SK-N-MC (cell line): ENCODE measurements around the gene KIAA1217.

Experiments used
- EZH2 ChIP-seq: fragments of 200-600 bp; sonication (generic); IDR thresholded peaks from one replicate; pipeline ENCODE4 v1.6.1; 2017; ENCODE audit warnings: antibody characterized with exemption
- FOXP2 ChIP-seq: optimal IDR thresholded peaks from 2 replicates; pipeline ENCODE3; 2011; ENCODE audit warnings: mild to moderate bottlenecking, moderate library complexity; ENCODE audit not compliant: insufficient read depth; ENCODE audit errors: extremely low read length, control extremely low read depth
- POLR2AphosphoS5 ChIP-seq: IDR thresholded peaks from 2 replicates; pipeline ENCODE4 v1.6.1; 2012; ENCODE audit warnings: mild to moderate bottlenecking, low read depth, low read length, borderline replicate concordance

GRCh38 chr10:24528946-24529345 is 320.0 kb downstream of the KIAA1217 start:
- no peak for TF ChIP-seq POLR2AphosphoS5
- no peak for TF ChIP-seq EZH2
- TF ChIP-seq FOXP2: no peak
